K562 (cell line): ENCODE measurements around the gene SUMF2. TPM values are rescaled to one million over a fixed set of nuclear protein-coding genes. Genes with fewer than 3 reads are reported as not detected.
A peak's percentile ranks its signal among the peaks of the same experiment; 100 is the strongest.

ENCODE experiments used
- AFF1 ChIP-seq, 2 experiments: fragments of 450-650 bp; IDR thresholded peaks; 2 replicates each; pipeline ENCODE4 v1.6.1; 2018; ENCODE audit warnings: mild to moderate bottlenecking in 2 of 2, low read depth in 1 of 2; ENCODE audit not compliant: partially characterized antibody in 2 of 2
- ARID3A ChIP-seq: IDR thresholded peaks from 2 replicates; pipeline ENCODE4 v1.6.1; 2012; ENCODE audit warnings: low read depth, low read length, improper control_type of control experiment, borderline replicate concordance
- DIDO1 ChIP-seq: fragments of 450-650 bp; IDR thresholded peaks from 2 replicates; pipeline ENCODE4 v1.6.1; 2016; ENCODE audit warnings: low read depth, missing biosample characterization, missing genetic modification characterization
- ETS2 ChIP-seq: IDR thresholded peaks from 2 replicates; pipeline ENCODE4 v1.6.1; 2016; ENCODE audit warnings: borderline replicate concordance, missing genetic modification characterization, mild to moderate bottlenecking, moderate library complexity, missing compliant biosample characterization; ENCODE audit not compliant: poor library complexity, severe bottlenecking
- KLF6 ChIP-seq: fragments of 250-450 bp; sonication (Bioruptor Pico); IDR thresholded peaks from 2 replicates; pipeline ENCODE4 v1.4.0; 2020; ENCODE audit warnings: mild to moderate bottlenecking, moderate library complexity, borderline replicate concordance
- MAFG ChIP-seq: fragments of 450-650 bp; conservative IDR thresholded peaks from 2 replicates; pipeline ENCODE4 v1.6.1; 2016; ENCODE audit warnings: missing genetic modification characterization, missing compliant biosample characterization
- MTA3 ChIP-seq: fragments of 450-650 bp; formaldehyde crosslinking; IDR thresholded peaks from 2 replicates; pipeline ENCODE4 v1.6.1; 2017; ENCODE audit warnings: mild to moderate bottlenecking, borderline replicate concordance
- NCOA6 ChIP-seq: fragments of 450-650 bp; IDR thresholded peaks from 2 replicates; pipeline ENCODE4 v1.6.1; 2017; ENCODE audit warnings: mild to moderate bottlenecking
- PHTF2 ChIP-seq: fragments of 250-450 bp; sonication (Bioruptor Pico); IDR thresholded peaks from 2 replicates; pipeline ENCODE4 v1.5.0; 2021; ENCODE audit warnings: mild to moderate bottlenecking
- PTRF ChIP-seq: fragments of 450-650 bp; IDR thresholded peaks from 2 replicates; pipeline ENCODE4 v1.6.1; 2016; ENCODE audit warnings: mild to moderate bottlenecking, missing genetic modification characterization, missing compliant biosample characterization
- SIRT6 ChIP-seq: IDR thresholded peaks from one replicate; pipeline ENCODE4 v1.6.1; 2012; ENCODE audit warnings: low read depth, mild to moderate bottlenecking, control low read depth, inconsistent platforms, low read length, moderate library complexity
- ZFP30 ChIP-seq: fragments of 250-450 bp; sonication (Bioruptor Pico); IDR thresholded peaks from 2 replicates; pipeline ENCODE4 v1.8.0; 2022; ENCODE audit warnings: moderate library complexity, mild to moderate bottlenecking, inconsistent platforms, borderline replicate concordance
- ZNF239 ChIP-seq: fragments of 250-450 bp; sonication (Bioruptor Pico); IDR thresholded peaks from 2 replicates; pipeline ENCODE4 v1.4.0; 2020; ENCODE audit warnings: mild to moderate bottlenecking
- ZNF263 ChIP-seq: sonication (generic); formaldehyde crosslinking; IDR thresholded peaks from 2 replicates; pipeline ENCODE4 v1.8.0; 2022; ENCODE audit warnings: mild to moderate bottlenecking, missing genetic modification reagents, borderline replicate concordance
- ZNF277 ChIP-seq: fragments of 250-450 bp; sonication (Bioruptor Pico); IDR thresholded peaks from 2 replicates; pipeline ENCODE4 v1.8.0; 2022; ENCODE audit warnings: inconsistent platforms, mild to moderate bottlenecking, moderate library complexity, borderline replicate concordance
- ZNF311 ChIP-seq: fragments of 250-450 bp; sonication (Bioruptor Pico); IDR thresholded peaks from 2 replicates; pipeline ENCODE4 v1.4.0; 2020; ENCODE audit warnings: mild to moderate bottlenecking, moderate library complexity
- polyA plus RNA-seq, 8 experiments: library from polyadenylated mRNA; depleted of rRNA in 4 of 8; stranded (reverse) in 5 of 8; unstranded in 3 of 8; fragments of >200 nt; fragmentation: Nextera tagmentation in 2 of 8; fragmentation: Illumina TruSeq in 1 of 8; extraction: Ambion mirVana in 2 of 8; extraction: Trizol in 1 of 8; gene quantifications; 2 replicates each; pipeline versions ENCODE4 v1.2.1 to v1.2.3, GENCODE V29; 2011 to 2014; ENCODE audit warnings: inconsistent platforms in 1 of 8, missing spikeins in 1 of 8
- total RNA-seq, 7 experiments: library from RNA; depleted of rRNA in 6 of 7; stranded (reverse); fragments of >200 nt in 6 of 7; fragmentation: Illumina TruSeq in 2 of 7; extraction: Trizol in 2 of 7; gene quantifications; 2 replicates each; pipeline versions ENCODE4 v1.2.1 to v1.2.3, GENCODE V29; 2011 to 2021; ENCODE audit warnings: low replicate concordance in 1 of 7

SUMF2 gene
- total and polyA plus RNA-seq, 9 of the 15 experiments (the other 6 are each of a cell fraction or from before 2014, with no cell fraction given), result 39.0 to 113 (median 67.7) TPM

DNA sequence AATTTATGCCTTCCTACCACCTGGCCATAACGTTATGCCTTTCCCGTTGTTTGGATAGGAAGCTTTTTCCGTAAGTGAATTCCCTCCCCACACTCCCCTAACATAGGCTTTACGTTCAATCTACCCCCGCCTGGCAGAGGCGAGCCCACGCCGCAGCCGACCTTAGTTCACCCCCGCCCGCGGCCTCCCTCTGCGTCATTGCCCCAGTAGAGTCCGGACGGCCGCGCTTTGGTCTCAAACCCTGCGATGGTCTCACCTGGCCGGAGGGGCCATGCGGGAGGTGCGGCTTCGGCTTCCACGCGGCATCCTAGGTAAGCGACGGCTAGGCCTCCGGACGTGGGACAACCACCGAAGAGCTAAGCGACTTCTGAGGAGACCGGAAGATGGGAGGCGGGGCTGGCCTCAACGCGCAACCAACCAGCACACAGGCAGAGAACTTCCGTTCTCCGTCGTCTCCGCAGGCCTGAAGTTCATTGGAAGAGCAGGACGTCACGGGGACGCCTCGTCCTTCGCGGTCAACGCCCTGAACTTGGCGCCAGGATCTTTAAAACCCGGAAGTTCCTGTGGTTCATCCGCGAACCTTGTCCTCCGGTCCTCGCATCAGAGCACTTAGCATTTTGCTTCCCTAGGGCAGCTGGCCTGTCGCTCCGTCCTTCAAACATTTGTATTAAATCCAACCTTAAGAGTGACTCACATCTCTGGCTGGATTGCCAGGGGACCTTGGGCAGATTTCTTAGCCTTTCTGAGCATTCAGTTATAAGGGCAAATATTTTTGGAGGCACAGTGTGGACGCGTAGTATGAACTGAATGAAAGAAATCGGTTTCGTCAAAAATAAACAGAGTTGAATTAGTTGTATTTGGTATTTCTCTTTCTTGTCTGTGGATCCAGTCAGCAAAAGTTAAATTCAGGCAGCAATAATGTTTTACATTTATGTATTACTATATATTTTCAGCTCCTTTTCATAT is 42.3 kb downstream of the SUMF2 start, which contains the start of gene CHCHD2 (continued):
- TF ChIP-seq ETS2 (no peak), PTRF (no peak), ZNF277 (no peak), SIRT6 (no peak), MAFG (tag) (no peak), ZFP30 (CRISPR knock-in tag) (no peak), NCOA6 (no peak), DIDO1 (tag) (no peak; the same call in 1 of the 2 replicates), ZNF311 (CRISPR knock-in tag) (no peak), ZNF239 (CRISPR knock-in tag) (no peak), ZNF263 (CRISPR knock-in tag) (peak; percentile 40; the same call in 1 of the 2 replicates), PHTF2 (CRISPR knock-in tag) (no peak), AFF1 (IDR thresholded peaks at IDR 0.05; ENCODE audit: low read depth in 1 of 2, partially characterized antibody in 2 of 2) (no peak), MTA3 (peak; percentile 89), KLF6 (CRISPR knock-in tag) (no peak), ARID3A (no peak)
